ENCODE results near the gene TNFSF13.

The TNFSF13 gene

DNA sequence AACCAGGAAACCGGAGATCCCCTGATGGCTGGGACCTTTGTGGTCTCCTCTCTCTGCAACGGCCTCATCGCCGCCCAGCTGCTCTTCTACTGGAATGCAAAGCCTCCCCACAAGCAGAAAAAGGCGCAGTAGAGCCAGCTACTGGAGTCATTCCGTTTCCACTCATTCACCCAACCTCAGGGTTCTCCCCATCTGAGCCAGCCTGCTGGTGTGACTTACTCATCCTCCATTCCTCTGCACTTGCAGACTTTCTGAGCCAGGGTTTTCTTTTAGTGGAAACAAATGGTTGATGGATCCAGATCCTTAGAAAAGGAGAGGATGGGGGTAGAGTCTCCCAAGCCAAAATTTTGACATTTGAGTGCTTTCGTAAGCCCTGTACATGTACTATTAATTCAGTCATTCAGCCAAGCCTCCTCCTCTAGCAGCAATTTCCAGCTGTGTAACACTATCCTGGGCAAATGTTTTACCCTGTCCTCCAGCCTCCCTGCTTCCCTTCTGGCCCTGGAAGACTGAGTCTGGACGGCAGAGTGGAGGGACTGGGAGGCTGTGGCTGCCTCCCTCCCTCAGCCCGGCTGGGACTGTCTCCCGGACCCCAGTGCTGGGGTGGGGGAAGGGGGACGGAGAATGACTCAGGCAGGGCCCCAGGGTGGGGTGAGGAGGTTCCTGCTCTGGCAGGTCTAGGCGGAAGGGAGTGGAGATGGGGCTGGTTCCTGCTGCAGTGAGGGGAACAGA lies 29.0 kb downstream of the TNFSF13 start:
- TF ChIP-seq, protein P1, sequence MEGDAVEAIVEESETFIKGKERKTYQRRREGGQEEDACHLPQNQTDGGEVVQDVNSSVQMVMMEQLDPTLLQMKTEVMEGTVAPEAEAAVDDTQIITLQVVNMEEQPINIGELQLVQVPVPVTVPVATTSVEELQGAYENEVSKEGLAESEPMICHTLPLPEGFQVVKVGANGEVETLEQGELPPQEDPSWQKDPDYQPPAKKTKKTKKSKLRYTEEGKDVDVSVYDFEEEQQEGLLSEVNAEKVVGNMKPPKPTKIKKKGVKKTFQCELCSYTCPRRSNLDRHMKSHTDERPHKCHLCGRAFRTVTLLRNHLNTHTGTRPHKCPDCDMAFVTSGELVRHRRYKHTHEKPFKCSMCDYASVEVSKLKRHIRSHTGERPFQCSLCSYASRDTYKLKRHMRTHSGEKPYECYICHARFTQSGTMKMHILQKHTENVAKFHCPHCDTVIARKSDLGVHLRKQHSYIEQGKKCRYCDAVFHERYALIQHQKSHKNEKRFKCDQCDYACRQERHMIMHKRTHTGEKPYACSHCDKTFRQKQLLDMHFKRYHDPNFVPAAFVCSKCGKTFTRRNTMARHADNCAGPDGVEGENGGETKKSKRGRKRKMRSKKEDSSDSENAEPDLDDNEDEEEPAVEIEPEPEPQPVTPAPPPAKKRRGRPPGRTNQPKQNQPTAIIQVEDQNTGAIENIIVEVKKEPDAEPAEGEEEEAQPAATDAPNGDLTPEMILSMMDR (IDR thresholded peaks at IDR 0.05; ENCODE audit: borderline replicate concordance, insufficient read depth, low read depth, low read length) = no peak
- no peak overlapping the region for H3K4me3 ChIP-seq (ENCODE audit: low read depth, low read length)

DNA sequence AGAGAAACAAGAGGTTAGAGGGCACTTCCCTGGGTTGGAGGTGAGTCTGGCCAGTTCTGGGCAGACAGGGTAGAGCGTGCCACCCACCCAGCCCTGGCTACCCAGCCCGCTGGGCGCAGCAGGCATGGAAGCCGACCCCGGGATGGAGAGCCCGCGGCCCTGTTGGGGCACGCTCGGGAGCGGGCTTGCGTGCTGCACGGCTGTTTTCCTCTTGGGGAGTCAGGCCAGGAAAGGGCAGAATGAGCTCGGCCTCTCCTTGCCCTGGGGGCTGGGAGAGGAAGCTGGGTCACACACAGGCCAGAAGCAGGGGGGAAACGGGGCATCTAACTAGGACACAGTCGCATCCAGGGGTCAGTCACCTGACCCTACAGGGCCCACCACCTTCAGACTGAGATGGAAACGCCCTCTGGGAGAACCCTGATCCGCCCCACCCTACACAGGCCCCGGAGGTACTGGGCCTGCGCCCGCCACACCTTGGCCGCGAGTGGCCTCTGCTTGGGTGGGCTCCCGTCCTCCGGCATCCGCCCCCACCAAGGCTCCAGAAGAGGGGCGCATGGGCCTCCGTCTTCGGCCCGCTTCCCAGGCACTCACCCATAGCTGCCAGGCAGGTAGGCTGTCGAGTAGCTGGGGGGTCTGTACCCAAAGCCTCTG lies 30.1 kb downstream of the TNFSF13 start:
- TF ChIP-seq, protein P1 (IDR thresholded peaks at IDR 0.05; ENCODE audit: borderline replicate concordance, insufficient read depth, low read depth, low read length) = no peak
- H3K4me3 ChIP-seq (ENCODE audit: low read depth, low read length) = no peak overlapping the region

DNA sequence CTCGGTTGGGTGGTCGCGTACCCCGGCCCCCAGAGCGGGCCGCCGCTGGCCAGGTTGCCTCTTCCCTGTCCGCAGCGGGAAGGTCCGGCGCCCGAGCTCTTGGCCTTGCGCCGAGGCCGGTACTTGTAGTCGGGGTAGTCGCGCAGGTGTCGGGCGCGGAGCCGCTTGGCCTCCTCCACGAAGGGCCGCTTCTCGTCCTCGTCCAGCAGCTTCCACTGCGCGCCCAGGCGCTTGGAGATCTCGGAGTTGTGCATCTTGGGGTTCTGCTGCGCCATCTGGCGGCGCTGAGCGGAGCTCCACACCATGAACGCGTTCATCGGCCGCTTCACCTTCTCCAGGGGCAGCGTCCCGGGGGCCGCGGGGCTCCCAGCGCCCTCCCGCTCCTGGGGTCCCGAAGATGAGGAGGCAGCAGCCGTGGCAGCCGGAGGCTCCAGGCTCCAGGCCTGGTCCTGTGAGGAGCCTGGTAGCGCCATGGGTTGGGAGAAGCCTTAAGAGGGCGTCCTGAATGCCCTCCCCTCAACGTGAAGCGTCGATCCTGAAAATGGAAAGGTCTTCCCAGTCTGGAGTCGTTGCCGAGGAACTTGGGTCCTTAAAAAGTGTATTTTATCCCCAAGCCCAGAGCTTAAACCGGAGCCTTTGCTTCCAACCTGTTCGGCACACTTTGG lies 30.8 kb downstream of the TNFSF13 start:
- TF ChIP-seq, protein P1 (IDR thresholded peaks at IDR 0.05; ENCODE audit: borderline replicate concordance, insufficient read depth, low read depth, low read length) = peak; percentile 90
- H3K4me3 ChIP-seq (ENCODE audit: low read depth, low read length) = no peak overlapping the region

DNA sequence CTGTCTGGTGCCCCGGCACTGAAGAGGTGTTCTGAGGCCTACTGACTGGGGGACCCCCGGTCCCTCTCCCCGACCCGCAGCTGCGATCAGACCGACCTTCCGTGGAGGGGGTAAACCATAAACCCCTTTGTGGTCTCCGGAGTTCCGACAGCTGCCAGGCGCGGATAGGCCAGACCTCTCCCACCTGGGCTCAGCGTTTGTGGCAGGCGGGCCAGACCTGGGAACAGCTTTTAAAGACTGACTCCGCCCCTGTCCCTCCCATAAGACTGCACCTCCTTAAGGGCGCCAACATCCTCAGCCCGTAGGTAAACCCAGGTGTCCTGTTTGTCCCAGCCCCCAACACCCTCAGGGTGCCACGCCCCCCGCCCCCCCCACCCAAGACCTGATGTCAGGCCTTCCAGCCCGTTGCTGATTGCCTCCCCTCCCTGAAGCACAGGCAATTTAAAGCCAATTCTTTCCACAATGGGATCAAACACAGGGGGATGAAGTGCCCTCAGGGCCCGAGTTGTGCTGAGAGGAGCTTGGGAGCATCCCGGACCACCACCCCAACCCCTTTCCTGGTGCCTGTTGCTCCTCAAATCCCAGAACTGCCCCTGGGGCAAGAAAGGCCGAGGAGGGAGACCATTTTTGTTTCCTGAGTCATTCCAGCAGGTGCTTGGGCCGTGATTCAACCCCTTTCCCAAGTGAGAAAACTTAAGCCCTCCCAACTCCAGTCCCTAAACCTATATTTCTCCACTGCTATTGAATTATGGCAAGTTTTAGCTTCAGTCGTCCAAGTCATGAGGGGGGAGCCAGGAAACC lies 31.5 kb downstream of the TNFSF13 start, which contains the start of gene SOX15:
Gene SOX15 (minus strand): TSS at position 204 of the 801 bp plus-strand sequence. CDS start 418 bp downstream, outside the sequence.
- H3K4me3 ChIP-seq (ENCODE audit: low read depth, low read length) = no peak within 1 kb of the TSS

DNA sequence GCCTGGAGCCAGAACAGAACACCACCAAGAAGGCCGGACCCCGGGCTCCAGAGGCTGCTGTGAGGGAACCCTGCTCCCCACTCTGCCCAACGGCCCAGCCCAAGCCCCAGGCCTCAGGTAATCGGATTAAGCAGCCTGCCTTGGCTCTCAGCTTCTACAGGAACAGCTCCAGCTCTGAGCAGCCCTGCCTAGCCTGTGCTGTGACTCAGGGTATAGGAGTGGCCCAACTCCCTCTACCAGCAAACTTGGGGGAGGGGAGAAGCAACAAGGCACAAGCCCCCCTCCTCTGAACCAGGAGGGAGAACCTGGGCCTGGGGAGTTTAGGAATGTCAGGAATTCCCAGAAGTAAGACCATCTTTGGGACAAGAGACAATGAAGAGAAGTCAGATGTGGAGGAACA lies 32.2 kb downstream of the TNFSF13 start:
- no peak overlapping the region for H3K4me3 ChIP-seq (ENCODE audit: low read depth, low read length)
- TF ChIP-seq, protein P1 (IDR thresholded peaks at IDR 0.05; ENCODE audit: borderline replicate concordance, insufficient read depth, low read depth, low read length) = no peak

More for the DNA sequence above, 31.5 kb downstream of the TNFSF13 start, which contains the start of gene SOX15:
- TF ChIP-seq, protein P1 (IDR thresholded peaks at IDR 0.05; ENCODE audit: borderline replicate concordance, insufficient read depth, low read depth, low read length) = no peak

DNA sequence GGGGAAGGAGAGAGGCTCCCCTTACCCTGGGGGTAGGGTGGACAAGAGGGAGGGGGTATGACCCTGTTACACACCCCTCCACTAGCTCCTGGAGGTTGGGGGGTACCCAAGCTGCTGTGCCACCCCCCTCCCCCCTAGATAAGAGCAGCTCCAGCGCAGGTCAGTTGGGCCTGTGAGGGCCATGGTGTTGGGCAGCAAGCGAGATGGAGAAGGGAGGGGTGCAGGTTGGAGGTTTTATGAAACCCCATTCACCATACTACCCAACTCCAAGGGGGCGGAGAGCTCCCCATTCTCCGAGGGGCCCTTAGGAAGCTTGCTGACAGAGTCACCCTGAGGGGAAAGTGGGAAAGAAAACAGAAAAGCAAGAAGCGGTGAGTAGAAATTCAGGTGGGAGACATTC lies 33.0 kb downstream of the TNFSF13 start:
- H3K4me3 ChIP-seq (ENCODE audit: low read depth, low read length) = no peak overlapping the region
- TF ChIP-seq, protein P1 (IDR thresholded peaks at IDR 0.05; ENCODE audit: borderline replicate concordance, insufficient read depth, low read depth, low read length) = no peak

Data from GM12875 (cell line).